DND-41 (cell line): Measurements from ENCODE around the gene SLC17A4.

Source experiments
- CTCF ChIP-seq: IDR thresholded peaks from 2 replicates; pipeline ENCODE4 v1.5.1; 2012; ENCODE audit warnings: borderline replicate concordance, low read length, moderate library complexity, mild to moderate bottlenecking; ENCODE audit not compliant: poor library complexity, severe bottlenecking; ENCODE audit errors: extremely low read depth
- EZH2 ChIP-seq: IDR thresholded peaks from 3 replicates; pipeline ENCODE4 v1.6.1; 2012; ENCODE audit warnings: borderline replicate concordance, low read depth, mild to moderate bottlenecking, moderate library complexity, low read length, inconsistent platforms; ENCODE audit not compliant: severe bottlenecking

GRCh38 chr6:25804804-25805203, 50.3 kb downstream of the SLC17A4 start:
- TF ChIP-seq CTCF: no peak
- TF ChIP-seq EZH2: no peak
